NAMALWA (cell line): ENCODE measurements around the gene CYLD.
A peak's percentile ranks its signal among the peaks of the same experiment; 100 is the strongest.

Experiments used
- DNase-seq: peaks from one replicate; pipeline ENCODE4 v3.0.0-alpha.2; 2015; ENCODE audit warnings: low spot score

The CYLD gene

GRCh38 chr16:50741781-50742575 lies at the start of gene CYLD:
Gene CYLD (plus strand): TSS chr16:50742086. CDS start chr16:50749699, 7,613 bp downstream.
- peak; percentile 99 for DNase-seq

DNA sequence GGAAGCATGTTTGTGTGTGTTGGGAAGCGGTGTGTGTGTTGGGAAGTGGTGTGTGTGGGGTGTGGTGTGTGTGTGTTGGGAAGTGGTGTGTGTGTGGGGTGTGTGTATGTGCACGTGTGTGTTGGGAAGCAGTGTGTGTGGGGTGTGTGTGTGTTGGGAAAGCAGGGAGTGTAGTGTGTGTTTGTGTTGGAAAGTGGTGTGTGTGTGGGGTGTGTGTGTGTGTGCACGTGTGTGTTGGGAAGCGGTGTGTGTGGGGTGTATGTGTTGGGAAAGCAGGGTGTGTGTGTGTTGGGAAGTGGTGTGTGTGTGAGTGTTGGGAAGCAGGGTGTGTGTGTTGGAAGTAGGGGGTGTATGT lies 49.3 kb upstream of the CYLD start:
- DNase-seq: no peak

DNA sequence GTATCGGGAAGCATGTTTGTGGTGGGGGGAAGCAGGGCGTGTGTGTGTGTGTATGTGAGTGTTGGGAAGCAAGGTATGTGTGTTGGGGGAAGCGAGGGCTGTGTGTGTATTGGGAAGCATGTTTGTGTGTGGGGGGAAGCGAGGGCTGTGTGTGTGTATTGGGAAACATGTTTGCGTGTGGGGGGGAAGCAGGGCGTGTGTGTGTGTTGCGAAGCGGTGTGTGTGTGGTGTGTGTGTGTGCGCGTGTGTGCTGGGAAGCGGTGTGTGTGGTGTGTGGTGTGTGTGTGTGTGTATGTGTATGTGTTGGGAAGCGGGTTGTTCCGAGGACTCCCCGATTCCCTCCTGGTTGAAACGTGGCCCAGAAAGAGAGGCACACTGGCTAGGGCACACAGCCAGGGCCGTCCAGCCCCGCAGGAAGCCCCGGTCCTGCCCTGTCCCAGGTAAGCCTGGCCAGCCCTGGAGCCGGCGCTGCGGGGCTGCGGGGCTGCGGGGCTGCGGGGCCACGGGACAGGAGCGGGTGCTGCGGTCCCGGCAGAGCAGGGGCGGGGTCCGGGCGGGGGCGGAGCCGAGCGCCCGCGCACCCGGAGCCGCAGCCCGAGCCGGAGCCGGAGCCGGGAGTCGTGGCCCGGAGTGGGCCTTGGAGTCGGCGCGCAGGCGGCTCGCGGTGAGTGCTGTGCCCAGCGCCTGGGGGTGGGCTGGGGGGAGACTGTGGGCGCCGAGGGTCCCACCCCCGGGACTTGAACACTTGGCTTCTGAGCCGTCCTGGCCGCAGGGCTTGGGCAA lies 48.7 kb upstream of the CYLD start, which contains the start of gene NOD2:
NOD2 (plus strand) TSS at position 608 of the 783 bp plus-strand sequence. CDS start 5,890 bp downstream, outside the sequence.
- no peak for DNase-seq

- DNase-seq: no peak
Measured at GRCh38 chr16:50694206-50694605, 47.7 kb upstream of the CYLD start.

- DNase-seq: no peak
Measured at GRCh38 chr16:50695017-50696000, 46.6 kb upstream of the CYLD start.

GRCh38 chr16:50696126-50696525 lies 45.8 kb upstream of the CYLD start:
- no peak for DNase-seq

GRCh38 chr16:50696575-50697420 lies 45.1 kb upstream of the CYLD start:
- no peak for DNase-seq

- no peak for DNase-seq
Measured at GRCh38 chr16:50697421-50697715, 44.5 kb upstream of the CYLD start.

DNA sequence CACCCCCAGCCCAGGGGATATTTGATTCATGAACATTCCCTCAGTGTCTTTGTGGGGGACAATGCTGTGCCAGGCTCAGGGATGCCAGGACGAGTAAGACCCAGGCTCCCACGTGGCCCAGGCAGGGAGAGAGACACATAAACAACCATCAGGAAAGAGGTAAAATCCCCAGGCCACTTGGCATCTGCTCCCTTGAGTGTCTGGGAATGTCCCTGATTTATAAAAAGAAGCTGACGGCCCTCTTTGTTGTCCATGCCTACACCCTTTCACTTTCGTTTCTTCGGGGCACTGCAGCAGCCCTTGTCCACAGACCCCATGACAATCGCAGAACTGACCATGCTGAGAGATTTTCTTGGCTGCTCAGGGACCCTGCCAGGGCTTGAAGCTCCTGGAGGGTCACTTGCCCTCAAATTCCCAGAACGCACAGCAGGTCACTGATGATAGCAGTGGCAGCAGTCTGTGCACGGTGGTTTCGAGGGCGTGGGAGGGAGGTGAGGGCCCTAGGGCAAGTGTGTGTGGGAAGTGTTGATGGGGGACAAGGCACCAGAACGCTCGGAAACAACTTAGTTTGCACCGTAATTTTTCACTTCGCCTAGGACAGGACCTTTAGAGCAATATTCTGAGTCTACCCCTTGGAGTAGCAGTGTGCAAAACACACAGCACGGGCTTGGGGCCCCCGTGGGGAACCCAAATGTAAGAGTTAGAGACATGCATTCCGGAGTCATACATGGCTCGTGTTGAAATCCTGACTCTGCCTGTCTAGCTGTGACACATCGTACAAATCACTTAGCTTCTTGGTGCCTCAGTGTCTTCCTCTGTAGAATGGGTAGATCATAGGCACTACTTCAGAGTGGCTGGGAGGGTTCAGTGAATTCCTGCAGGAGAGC lies 43.8 kb upstream of the CYLD start:
- no peak for DNase-seq

DNA sequence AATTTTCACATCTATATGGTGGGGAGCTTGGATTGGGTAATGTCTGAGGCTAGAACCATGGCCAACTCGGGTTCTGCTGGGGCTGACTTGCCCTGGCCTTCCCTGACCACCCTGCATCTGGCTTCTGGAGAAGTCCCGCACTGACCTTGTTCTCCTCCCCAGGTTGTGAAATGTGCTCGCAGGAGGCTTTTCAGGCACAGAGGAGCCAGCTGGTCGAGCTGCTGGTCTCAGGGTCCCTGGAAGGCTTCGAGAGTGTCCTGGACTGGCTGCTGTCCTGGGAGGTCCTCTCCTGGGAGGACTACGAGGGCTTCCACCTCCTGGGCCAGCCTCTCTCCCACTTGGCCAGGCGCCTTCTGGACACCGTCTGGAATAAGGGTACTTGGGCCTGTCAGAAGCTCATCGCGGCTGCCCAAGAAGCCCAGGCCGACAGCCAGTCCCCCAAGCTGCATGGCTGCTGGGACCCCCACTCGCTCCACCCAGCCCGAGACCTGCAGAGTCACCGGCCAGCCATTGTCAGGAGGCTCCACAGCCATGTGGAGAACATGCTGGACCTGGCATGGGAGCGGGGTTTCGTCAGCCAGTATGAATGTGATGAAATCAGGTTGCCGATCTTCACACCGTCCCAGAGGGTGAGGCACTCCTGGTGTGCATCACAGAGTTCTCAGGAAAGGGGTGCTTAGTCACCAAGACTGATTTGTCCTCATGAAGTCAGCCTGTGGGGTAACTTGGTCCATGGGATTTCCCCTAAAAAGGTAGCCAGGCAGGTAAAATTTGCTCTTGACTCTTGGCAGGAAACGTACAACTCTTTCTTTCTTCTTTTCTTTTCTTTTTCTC lies 42.3 kb upstream of the CYLD start:
- DNase-seq: no peak

DNA sequence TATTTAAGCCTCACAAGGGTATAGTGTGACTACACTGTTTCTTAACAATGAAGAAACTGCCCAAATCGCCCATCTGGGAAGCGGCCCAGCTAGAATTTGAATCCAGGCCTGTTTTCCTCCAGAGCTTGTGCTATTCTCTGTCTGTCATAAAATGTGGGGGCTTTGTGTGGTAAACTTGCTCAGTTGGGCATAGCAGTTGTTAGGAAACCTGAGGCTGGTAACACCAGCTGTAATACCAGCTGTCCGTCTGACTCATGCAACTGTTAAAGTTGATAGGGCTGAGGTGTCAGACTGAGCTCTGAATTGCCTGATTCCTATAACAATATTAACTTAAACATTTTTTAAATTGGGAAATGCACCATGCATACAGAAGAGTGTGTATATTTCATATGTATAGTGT lies 39.2 kb upstream of the CYLD start:
- DNase-seq: no peak

GRCh38 chr16:50704245-50704644 lies 37.6 kb upstream of the CYLD start:
- no peak for DNase-seq

DNA sequence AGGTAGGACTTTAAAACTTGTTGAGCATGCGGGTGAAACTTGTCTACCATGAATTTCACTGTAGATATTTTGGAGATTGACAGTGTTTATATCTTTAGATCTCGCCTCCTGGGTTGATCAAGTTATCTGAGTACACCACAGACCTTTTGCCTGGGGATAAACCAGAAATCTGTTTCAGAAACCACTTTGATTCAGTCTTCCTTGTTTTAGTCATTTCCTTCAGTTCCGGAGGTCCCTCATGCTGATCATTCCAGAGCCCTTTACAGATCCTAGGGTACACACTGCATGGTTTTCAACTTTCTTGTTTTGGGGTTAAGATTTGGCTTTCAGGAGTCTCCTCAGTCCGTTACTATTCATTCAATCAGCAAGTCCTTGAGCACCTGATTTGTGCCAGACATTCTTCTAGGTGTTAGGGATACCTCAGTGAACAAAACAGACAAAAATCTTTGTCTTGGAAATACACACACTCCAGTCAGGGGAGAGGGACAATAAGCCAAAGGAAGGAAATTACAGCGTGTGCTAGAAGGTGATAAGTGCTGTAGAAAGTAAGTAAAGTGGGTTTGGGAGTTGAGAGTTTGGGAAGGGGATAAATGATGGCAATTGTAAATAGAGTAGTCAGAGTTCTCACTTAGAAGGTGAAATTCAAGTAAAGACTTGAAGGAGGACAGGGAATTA lies 36.3 kb upstream of the CYLD start:
- no peak for DNase-seq

DNA sequence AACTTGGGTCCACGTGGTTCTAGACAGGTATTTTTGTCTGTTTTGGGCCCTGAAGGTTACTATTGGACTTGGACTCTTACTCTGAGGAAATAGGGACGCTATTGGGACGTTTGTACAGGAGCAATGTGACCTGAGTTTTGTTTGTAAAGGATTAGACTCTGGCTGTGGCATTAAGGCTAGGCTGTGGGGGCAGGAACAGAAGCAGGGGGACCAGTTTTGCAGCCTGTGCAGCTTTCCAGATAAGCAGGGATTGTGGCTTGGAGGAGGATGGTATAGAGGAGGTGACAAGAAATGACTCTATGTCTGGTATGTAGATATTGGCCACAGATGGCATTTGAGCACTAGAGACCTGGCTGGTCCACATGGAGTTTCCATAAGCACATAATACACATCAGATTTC lies 35.6 kb upstream of the CYLD start:
- DNase-seq: no peak

DNA sequence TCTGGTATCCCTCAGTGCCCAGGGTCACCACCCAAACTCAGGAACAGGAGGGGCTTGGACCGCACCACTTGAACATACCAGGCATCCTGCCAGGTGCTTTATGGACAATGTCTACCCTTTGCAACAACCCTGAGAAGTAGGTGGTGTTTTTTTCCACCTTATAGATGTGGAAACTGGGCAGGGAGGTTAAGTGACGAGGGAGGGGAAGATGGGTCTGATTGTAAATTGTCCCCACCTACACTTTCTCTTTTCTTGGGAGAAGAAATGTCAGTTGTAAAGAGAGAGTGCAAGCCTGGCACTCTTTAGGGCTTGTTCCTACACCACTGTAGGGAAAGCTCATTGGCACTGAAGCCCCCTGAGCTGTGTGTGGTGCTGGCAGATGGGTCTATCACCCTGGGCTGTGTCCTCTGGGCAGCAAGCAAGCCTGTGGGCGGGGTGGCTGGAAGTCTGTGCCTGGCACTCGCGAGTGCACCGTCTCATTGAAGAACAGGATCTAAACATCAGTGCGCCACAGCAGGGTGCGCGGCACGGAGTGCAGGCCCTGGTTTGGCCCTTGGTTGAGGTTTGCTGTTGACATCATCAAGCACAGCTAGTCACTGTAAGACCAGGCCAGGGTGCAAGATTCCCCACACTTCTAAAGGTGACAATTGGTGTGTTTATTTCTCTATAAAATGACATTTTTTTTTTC lies 33.4 kb upstream of the CYLD start:
- no peak for DNase-seq

DNA sequence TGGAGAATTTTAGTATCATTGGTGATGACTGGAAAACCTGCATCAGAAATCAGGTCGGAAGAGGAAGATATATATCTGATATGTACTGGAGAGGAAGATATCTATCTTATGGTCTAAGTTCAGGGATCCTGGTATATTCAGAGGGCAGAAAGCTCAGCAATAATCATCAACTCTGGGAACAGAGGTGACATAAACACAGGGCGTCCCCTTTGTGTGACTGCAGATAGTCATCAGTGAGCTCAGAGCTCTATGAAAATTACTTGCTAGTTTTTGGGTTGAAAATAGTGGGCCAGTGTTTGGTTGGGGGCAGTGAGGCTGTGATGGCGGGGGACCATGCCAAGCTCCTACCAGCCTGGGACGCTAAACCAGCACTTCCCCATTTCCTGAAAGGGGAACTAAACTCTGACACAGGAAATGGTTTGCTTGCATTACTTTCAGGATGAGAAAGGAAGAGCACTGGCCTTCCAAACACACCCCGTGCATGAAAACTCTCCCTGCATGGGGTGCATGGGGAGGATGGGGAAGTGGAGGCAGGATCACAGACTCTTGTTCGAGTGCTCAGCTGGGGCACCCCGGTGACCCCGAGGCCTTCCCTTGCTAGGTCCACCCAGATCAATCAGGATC lies 32.7 kb upstream of the CYLD start:
- DNase-seq: peak; percentile 13

DNA sequence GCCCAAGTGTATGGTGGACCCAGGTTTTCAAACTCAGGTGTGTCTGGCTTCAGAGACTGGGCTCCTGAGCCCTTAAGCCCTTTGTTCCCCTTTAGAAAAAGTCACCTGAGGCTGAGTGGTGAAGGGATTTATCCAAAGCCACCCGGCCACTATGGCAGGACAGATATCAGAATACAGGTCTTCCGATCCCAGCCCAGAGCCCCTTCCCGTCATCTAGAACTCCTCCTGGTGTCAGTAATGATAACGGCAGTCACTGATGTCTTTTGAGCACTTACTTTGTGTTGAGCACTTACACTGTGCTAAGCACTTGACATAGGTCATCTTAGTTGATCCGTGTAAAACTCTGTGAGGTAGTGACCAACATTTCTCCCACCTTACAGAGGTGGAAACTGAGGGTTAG lies 31.9 kb upstream of the CYLD start:
- DNase-seq: no peak

GRCh38 chr16:50711040-50711439 lies 30.8 kb upstream of the CYLD start:
- no peak for DNase-seq
